Nephron progenitor cell (in vitro differentiated cells): Measurements from ENCODE around the gene DSCAM.

Experiments used
- DNase-seq: peaks from one replicate; pipeline ENCODE4 v3.0.0; 2021
- H3K27ac Mint-ChIP-seq: 2 replicates; pipeline ENCODE4 v1.8.0; 2021; ENCODE audit warnings: mild to moderate bottlenecking, moderate library complexity, mixed read lengths
- H3K27me3 Mint-ChIP-seq: 2 replicates; pipeline ENCODE4 v1.8.0; 2021; ENCODE audit warnings: mild to moderate bottlenecking, low read depth, mixed read lengths; ENCODE audit not compliant: poor library complexity
- H3K36me3 Mint-ChIP-seq: 2 replicates; pipeline ENCODE4 v1.8.0; 2021; ENCODE audit warnings: low read depth, mixed read lengths
- H3K4me1 Mint-ChIP-seq: 2 replicates; pipeline ENCODE4 v1.8.0; 2021; ENCODE audit warnings: mixed read lengths
- H3K4me3 Mint-ChIP-seq: 2 replicates; pipeline ENCODE4 v1.8.0; 2021; ENCODE audit warnings: mild to moderate bottlenecking, moderate library complexity, mixed read lengths
- H3K9me3 Mint-ChIP-seq: 2 replicates; pipeline ENCODE4 v1.8.0; 2021; ENCODE audit warnings: mild to moderate bottlenecking, moderate library complexity, mixed read lengths
- TF ChIP-seq, protein P1 (sequence below): fragments of 200-600 bp; sonication (generic); IDR thresholded peaks from 2 replicates; pipeline ENCODE4 v1.5.0; 2021; ENCODE audit warnings: antibody characterized with exemption

DSCAM gene

DNA sequence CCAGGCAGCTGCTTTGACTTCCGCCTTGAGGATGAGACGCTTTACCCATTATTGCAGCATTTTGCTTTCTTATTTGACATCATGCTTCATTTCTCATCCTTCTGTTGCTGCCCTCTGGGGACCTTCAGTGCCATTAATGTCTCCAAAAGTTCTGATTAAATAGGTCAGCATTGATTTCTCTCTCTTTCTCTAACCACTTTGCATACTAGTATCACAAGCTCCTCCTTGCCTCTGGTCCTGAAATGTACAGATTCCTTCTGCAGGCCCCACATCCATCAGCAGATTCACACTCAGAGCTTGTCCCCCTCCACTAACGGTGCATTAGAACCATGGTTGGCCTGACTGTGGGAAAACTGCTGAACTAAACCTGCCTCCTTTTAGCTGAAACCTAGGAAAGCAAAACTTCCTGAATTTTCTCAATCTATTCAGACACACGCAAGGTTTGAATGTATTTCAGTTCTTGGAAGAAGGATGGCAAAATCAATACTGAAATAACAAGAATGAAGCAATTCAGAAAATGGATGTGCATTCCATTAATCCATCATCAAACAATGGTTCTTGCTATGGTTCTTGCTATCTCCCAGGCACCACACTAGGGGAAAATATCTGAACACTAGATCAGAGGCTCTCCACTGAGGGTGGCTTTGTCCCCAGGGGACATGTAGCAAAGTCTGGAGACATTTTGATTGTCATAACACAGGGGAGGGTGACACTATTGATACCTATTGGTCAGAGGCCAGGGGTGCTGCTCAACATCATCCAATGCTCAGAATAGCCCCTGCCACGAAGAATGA lies 825.2 kb downstream of the DSCAM start:
- Mint-ChIP-seq H3K4me3 (no peak overlapping the region), H3K27me3 (no peaks in the 10 kb centered on the region), H3K27ac (no peak overlapping the region), H3K36me3 (no peaks in the 10 kb centered on the region), H3K4me1 (no peaks in the 10 kb centered on the region), H3K9me3 (peaks cover 10% of the 10 kb centered on the region)
- TF ChIP-seq, protein P1, sequence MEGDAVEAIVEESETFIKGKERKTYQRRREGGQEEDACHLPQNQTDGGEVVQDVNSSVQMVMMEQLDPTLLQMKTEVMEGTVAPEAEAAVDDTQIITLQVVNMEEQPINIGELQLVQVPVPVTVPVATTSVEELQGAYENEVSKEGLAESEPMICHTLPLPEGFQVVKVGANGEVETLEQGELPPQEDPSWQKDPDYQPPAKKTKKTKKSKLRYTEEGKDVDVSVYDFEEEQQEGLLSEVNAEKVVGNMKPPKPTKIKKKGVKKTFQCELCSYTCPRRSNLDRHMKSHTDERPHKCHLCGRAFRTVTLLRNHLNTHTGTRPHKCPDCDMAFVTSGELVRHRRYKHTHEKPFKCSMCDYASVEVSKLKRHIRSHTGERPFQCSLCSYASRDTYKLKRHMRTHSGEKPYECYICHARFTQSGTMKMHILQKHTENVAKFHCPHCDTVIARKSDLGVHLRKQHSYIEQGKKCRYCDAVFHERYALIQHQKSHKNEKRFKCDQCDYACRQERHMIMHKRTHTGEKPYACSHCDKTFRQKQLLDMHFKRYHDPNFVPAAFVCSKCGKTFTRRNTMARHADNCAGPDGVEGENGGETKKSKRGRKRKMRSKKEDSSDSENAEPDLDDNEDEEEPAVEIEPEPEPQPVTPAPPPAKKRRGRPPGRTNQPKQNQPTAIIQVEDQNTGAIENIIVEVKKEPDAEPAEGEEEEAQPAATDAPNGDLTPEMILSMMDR = no peak
- no peak for DNase-seq

DNA sequence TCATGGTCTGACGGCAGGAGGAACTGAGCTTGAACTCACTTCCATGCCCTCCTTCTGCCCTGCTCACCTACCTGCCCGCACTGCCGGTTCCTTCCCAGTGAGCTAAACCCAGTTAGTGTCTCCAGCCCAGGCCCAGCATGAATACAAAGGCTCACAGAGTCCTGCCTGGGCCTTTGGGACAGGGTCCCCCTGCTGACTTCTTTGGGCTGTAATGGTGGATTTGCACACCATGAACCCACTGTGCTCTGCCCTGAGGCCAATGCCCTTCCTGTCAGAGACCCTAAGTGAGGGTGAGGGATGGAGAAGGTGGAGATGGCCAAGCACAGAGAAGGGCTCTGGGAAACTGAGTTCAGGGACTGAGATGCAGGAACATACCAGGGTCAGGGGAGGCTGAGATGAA lies 826.3 kb downstream of the DSCAM start:
- Mint-ChIP-seq H3K36me3 (no peaks in the 10 kb centered on the region), H3K27ac (no peak overlapping the region)

GRCh38 chr21:40018871-40019475 lies 828.0 kb downstream of the DSCAM start:
- Mint-ChIP-seq H3K36me3 (peaks cover 6% of the 10 kb centered on the region), H3K4me1 (no peaks in the 10 kb centered on the region)

More for the DNA sequence above, 826.3 kb downstream of the DSCAM start:
- no peak for DNase-seq
- H3K27me3 Mint-ChIP-seq = no peaks in the 10 kb centered on the region
- no peaks in the 10 kb centered on the region for H3K4me1 Mint-ChIP-seq
- H3K4me3 Mint-ChIP-seq = no peak overlapping the region
- TF ChIP-seq, protein P1 = no peak
- H3K9me3 Mint-ChIP-seq = peaks cover 4% of the 10 kb centered on the region

GRCh38 chr21:40016667-40017066 lies 830.3 kb downstream of the DSCAM start:
- H3K4me1 Mint-ChIP-seq = no peaks in the 10 kb centered on the region
- no peak for DNase-seq

More at GRCh38 chr21:40018871-40019475, 828.0 kb downstream of the DSCAM start:
- peaks cover 3% of the 10 kb centered on the region for H3K27me3 Mint-ChIP-seq
- no peak for DNase-seq
- no peak overlapping the region for H3K4me3 Mint-ChIP-seq
- H3K9me3 Mint-ChIP-seq = peaks cover 13% of the 10 kb centered on the region
- TF ChIP-seq, protein P1 = no peak
- no peak overlapping the region for H3K27ac Mint-ChIP-seq

GRCh38 chr21:40016234-40016633 lies 830.7 kb downstream of the DSCAM start:
- DNase-seq = no peak
- H3K9me3 Mint-ChIP-seq = peaks cover 16% of the 10 kb centered on the region
- no peak overlapping the region for H3K27ac Mint-ChIP-seq
- TF ChIP-seq, protein P1 = no peak
- H3K27me3 Mint-ChIP-seq = peaks cover 5% of the 10 kb centered on the region
- no peak overlapping the region for H3K4me3 Mint-ChIP-seq
- H3K4me1 Mint-ChIP-seq = no peaks in the 10 kb centered on the region
- peaks cover 6% of the 10 kb centered on the region for H3K36me3 Mint-ChIP-seq

More at GRCh38 chr21:40016667-40017066, 830.3 kb downstream of the DSCAM start:
- Mint-ChIP-seq H3K27ac (no peak overlapping the region), H3K9me3 (peaks cover 16% of the 10 kb centered on the region), H3K27me3 (peaks cover 5% of the 10 kb centered on the region), H3K4me3 (no peak overlapping the region), H3K36me3 (peaks cover 6% of the 10 kb centered on the region)
- TF ChIP-seq, protein P1 = no peak
